Testis (tissue), 2 donors: ENCODE measurements around the gene NOC2L.

Experiments used
- CTCF ChIP-seq, 3 experiments: fragments of 450-650 bp in 2 of 3; fragments of 200-600 bp in 1 of 3; sonication (generic) in 1 of 3; IDR thresholded peaks; one replicate each; pipeline ENCODE4 v1.5.1; 2016 to 2019; ENCODE audit warnings: antibody characterized with exemption in 3 of 3, mild to moderate bottlenecking in 2 of 3, moderate library complexity in 1 of 3
- POLR2A ChIP-seq: fragments of 450-650 bp; IDR thresholded peaks from one replicate; pipeline ENCODE4 v1.6.1; 2017; ENCODE audit warnings: antibody characterized with exemption, mild to moderate bottlenecking, moderate library complexity

GRCh38 chr1:933603-933940 is 25.5 kb downstream of the NOC2L start:
- TF ChIP-seq POLR2A (no peak), CTCF (IDR thresholded peaks at IDR 0.05) (no peak)
